GM12872 (cell line): ENCODE measurements around the gene TBC1D10B.

Experiments used
- TF ChIP-seq, protein P1 (sequence below): IDR thresholded peaks from 3 replicates; pipeline ENCODE4 v1.5.1; 2011; ENCODE audit warnings: low read depth, mild to moderate bottlenecking, low read length, moderate library complexity; ENCODE audit not compliant: insufficient read depth

TBC1D10B gene

DNA sequence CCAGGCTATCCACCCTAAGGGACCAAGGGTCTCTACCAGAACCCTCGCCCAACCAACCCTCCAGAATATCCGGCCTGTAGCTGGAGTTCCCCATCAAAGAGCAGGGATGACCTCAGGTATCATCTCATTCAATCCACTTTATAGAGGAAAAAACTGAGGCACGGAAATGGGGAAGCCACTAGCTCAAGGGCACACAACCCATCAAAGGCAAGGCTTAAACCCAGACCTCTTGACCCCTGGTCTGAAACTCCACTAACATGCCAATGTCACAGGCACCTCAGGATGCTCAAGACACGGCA lies 1.6 kb downstream of the TBC1D10B start:
- TF ChIP-seq, protein P1, sequence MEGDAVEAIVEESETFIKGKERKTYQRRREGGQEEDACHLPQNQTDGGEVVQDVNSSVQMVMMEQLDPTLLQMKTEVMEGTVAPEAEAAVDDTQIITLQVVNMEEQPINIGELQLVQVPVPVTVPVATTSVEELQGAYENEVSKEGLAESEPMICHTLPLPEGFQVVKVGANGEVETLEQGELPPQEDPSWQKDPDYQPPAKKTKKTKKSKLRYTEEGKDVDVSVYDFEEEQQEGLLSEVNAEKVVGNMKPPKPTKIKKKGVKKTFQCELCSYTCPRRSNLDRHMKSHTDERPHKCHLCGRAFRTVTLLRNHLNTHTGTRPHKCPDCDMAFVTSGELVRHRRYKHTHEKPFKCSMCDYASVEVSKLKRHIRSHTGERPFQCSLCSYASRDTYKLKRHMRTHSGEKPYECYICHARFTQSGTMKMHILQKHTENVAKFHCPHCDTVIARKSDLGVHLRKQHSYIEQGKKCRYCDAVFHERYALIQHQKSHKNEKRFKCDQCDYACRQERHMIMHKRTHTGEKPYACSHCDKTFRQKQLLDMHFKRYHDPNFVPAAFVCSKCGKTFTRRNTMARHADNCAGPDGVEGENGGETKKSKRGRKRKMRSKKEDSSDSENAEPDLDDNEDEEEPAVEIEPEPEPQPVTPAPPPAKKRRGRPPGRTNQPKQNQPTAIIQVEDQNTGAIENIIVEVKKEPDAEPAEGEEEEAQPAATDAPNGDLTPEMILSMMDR = no peak

DNA sequence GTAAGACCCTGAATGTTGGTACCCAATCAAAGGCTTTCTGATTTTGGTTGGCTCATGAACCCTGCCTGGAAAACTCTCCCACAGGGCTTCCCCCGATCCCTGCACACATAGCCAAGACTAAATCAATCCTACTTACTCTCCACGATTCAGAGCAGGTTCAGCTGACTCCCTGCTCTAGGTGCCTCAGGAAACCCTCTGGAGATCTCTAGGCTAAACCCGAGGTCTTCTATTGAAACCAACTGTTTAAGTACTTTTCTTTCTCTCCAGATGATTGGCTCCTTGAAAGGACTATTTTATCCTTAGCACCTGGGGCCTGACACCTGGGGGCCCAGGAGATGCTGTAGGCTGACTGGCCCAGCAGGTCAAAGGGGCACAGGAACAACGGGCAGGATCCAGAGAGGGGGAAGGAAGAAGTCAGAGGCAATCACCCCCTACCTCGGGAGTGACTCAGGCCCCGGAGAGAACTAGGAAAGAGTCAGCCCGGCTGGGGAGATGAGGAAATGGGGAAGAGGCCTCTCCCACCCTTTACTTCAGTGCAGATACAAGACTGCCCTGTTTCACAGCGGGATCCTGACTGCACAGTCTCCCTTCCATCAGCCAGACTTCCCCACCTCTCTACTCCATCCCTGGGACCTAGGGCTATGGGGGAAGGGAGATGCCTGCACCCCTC lies 2.0 kb downstream of the TBC1D10B start:
- TF ChIP-seq, protein P1 = no peak

DNA sequence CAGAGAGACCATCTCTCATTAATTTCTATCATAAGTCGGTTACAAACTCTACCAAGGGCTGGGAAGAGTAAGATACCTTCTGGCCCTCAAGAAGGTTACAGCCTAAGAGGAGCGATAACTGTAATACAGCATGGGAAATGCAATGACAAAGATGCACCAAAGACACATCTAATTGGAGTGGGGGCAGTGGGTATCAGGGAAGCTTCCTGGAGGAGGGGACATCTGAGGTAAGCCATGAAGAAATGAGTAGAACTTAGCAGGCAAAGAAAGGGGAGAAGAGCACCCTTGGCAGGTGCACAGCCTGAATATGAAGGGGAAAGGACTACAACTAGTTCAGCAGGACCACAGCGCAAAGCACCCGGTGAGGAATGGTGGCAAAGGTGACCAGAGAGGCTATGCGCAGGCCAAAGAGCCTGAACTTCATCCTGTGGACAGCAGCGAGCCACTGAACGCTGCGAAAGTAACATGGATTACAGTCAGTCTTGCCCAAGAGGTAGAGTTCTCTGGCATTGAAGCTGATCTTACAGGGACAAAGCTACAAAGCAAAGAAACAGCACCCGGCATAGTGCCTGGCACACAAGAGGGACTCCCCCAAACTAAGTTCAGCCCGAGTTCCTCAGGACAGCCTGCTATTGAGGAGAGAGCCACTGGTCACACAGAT lies 2.8 kb downstream of the TBC1D10B start:
- TF ChIP-seq, protein P1 = no peak

DNA sequence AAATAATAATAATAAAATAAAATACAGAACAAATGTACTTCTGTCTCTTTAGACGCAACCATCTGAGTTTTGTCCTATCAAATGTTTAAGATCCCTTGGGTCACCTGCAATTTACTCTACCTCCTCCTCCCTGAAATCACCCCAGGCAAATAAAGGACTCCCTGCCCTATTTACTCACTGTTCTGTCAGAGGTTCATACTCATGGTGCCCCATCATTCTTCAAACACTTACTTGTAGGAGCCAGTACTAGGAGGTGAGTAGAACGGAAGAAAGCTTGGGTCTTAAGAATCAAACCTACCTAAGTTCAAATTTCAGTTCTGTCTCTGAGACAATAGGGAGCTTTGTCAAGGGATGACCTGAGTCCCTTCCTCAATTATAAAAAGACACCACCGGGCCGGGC lies 3.8 kb downstream of the TBC1D10B start:
- TF ChIP-seq, protein P1 = no peak

DNA sequence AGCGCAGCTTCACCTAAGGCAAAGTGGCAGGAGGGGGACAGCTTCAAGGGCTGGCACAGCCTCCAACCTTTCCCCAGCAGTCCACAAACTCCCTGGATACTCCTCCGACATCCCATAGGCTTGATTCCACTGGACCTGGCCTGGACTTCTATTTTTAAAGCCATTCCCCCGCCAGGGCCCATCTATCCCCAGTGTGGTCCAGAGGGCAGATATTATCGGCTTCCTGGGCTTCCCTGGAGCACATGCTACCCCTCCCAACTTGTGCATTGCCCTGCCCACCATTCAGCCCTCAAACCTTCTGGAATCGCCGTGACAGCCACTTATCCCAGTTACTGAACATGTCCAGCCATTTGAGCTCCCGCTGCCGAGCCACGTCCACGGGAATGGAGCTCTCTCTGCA lies 5.1 kb downstream of the TBC1D10B start:
- TF ChIP-seq, protein P1 = no peak

DNA sequence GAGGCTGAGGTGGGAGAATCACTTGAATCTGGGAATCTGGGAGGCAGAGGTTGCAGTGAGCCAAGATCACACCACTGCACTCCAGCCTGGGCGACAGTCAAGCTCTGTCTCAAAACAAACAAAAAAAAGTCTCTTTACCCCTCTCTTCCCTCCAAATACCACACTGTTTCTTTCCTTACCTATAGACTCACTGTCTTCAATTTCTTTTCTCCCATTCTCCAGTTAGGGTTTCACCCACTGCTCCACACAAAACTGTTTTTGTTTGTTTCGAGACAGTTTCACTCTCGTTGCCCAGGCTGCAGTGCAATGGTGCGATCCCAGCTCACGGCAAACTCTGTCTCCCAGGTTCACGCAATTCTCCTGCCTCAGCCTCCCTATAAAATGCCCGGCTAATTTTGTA lies 9.1 kb downstream of the TBC1D10B start:
- TF ChIP-seq, protein P1 = no peak

DNA sequence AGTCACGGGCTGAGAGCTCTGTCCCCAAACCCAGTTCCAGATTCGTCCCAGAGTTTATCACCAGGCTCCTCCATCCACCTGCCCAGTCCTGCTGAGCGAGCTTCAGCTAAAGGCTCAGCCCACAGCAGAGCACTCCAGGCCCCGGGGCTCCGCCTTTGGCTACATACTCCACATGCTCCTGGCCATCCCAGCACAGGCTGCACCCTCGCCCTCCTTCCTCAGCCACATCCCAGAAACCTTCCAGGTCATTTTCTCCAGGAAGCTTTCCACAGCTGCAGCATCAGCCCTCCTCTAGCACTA lies 10.5 kb downstream of the TBC1D10B start:
- TF ChIP-seq, protein P1 = no peak
